Measurements from ENCODE around the gene NTN1.

The NTN1 gene

GRCh38 chr17:9218064-9218635 lies 196.8 kb downstream of the NTN1 start:
- DNase-seq (ENCODE audit: low spot score) = no peak

- no peak for DNase-seq (ENCODE audit: low spot score)
These were observed 197.6 kb downstream of the NTN1 start for GRCh38 chr17:9218911-9219310.

GRCh38 chr17:9219631-9220397 lies 198.5 kb downstream of the NTN1 start:
- no peak for DNase-seq (ENCODE audit: low spot score)

- no peak for DNase-seq (ENCODE audit: low spot score)
These were observed 199.3 kb downstream of the NTN1 start for GRCh38 chr17:9220398-9221146.

GRCh38 chr17:9221147-9221921 lies 200.0 kb downstream of the NTN1 start:
- no peak for DNase-seq (ENCODE audit: low spot score)

- DNase-seq (ENCODE audit: low spot score) = no peak
These were observed 200.5 kb downstream of the NTN1 start for GRCh38 chr17:9221922-9222180.

- no peak for DNase-seq (ENCODE audit: low spot score)
These were observed 202.2 kb downstream of the NTN1 start for GRCh38 chr17:9223531-9223930.

- DNase-seq (ENCODE audit: low spot score) = no peak
These were observed 203.2 kb downstream of the NTN1 start for GRCh38 chr17:9224485-9224884.

- DNase-seq (ENCODE audit: low spot score) = no peak
These were observed 204.2 kb downstream of the NTN1 start for GRCh38 chr17:9225305-9226101.

DNA sequence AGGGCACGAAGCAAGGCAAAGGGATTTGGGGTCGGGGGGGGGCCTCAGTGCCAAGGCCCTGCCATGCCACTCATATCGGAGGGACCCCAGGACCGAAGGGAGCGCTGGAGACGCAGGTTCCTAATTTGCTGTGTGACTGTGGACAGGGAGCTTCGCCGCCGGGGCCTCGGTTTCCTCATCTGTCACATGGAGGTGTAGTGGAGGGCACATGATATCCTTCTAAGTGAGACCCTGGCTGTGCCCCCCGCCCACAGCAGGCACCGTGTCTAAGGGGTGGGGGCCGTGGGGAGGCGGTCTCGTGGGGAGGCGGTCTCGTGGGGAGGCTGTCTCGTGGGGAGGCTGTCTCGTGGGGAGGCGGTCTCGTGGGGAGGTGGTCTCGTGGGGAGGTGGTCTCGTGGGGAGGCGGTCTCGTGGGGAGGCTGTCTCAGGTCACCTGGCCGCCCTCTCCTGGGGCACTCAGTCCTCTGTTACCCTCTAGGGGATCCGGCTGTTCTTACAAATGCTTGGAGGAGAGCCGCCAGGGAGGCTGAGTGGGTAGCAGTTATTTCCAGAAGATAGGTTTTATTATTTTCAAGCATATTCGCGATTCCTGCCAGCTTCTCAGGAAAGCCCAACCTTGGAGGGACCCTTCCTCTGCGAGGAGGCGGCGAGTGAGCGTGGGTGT lies 205.0 kb downstream of the NTN1 start:
- no peak for DNase-seq (ENCODE audit: low spot score)

GRCh38 chr17:9226794-9227135 lies 205.5 kb downstream of the NTN1 start:
- no peak for DNase-seq (ENCODE audit: low spot score)

DNA sequence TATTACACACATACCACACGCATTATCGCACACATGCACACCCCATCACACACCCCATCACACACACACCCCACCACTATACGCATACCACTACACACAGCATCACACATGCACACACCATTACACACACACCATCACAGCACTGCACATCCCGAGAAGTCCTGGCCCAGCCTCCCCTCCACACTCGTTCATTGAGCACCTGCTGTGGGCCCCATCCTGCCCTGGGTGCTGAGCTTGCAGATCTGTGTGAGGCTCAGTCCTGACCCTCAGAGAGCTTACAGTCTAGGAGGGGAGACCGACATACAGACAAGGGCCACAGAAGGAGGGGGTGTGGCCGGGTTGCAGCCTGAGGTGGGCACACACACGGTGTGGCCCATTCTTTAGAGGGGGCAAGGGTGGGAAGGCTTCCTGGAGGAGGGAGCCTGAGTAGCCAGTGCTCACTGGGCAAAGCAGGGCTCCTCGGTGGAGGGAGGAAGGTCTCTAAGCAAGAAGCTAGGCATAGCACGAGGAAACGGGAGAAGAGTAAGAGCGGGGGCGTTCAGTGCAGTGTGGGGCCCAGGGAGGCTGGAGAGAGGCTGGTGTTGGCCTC lies 206.6 kb downstream of the NTN1 start:
- no peak for DNase-seq (ENCODE audit: low spot score)

DNA sequence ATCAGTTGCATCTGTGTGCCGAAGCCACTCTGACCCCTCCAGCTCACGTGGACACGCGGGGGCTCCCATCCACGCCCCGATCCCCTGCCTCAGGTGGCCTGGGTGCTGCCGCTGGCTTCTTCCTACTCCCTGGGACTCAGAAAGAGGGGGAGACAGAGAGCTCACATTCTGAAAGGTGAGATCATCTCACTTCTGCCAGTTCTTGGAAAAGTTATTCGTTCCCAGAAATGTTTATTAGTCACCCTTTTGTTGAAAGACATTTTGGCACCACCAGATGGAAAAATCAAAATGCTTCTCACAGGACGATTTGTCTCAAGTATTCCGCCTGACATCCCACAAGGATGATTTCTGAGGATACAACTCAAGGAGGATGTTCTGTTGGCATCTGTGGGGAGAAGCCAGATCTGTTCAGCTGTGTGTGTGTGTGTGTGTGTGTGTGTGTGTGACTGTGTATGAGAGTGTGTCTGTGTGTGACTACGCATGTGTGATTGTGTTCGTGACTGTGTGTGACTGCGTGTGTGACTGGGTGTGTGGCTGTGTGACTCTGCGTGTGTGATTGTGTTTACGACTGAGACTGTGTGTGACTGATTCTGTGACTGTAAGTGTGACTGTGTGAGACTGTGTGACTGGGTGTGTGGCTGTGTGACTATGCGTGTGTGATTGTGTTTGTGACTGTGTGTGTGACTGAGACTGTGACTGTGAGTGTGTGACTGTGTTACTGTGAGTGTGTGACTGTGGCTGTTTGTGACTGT lies 207.3 kb downstream of the NTN1 start:
- DNase-seq (ENCODE audit: low spot score) = peak; percentile 66

- no peak for DNase-seq (ENCODE audit: low spot score)
These were observed 208.0 kb downstream of the NTN1 start for GRCh38 chr17:9229160-9229825.

- DNase-seq (ENCODE audit: low spot score) = no peak
These were observed 208.5 kb downstream of the NTN1 start for GRCh38 chr17:9229826-9230201.

GRCh38 chr17:9230346-9230745 lies 209.0 kb downstream of the NTN1 start:
- peak; percentile 44 for DNase-seq (ENCODE audit: low spot score)

DNA sequence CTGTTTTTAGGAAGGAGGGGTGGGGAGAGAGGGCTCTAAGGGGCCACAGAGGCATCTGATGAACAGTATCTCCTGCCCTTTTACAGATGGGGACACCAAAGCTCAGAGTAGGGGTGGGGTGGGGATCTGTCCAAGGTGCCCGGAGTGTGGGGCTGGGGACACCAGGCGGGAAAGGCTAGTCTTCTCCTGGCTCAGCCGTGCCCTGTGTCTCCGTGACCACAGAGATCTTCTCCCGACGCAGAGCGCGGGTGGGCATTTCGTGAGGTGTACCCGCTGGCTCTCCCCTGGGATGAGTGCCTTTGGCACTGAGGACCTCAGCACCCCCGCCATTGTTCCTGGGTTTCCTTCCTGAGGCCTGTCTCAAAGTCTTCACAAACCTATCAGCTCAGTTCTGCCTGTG lies 209.6 kb downstream of the NTN1 start:
- no peak for DNase-seq (ENCODE audit: low spot score)

DNA sequence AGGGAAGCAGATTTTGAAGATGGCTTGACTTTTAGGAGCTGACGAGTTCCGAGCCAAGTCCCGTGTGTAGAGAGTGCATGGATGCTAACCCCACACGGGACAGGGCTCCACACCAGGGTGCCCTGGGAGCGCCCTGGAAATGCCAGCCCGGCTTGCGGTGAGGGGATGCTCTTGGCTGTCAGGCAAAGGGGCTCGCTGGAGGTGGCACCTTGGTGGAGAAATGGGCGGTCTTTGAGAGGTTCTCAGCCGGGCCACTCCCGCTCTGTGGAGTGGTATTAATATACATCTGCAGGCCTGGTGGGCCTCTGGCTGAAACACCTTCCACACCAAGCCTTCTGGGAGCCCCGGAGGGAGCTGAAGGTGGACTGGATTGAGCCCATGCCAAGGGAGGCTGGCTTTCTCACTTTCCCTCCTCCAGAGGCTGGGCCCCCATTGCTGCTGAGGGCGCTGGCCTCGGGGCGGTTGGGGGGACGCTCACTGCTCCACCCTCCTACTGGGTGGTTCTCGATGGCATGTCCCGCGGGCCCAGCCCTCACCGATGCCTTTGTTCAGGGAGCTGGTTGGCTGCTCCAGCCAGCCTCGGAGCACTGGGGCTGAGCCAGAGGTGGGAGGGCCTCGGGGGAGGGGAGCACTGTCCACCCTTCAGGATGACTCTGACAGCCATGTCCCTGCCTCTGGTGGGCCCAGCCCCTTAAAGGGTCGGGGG lies 210.3 kb downstream of the NTN1 start:
- no peak for DNase-seq (ENCODE audit: low spot score)

DNA sequence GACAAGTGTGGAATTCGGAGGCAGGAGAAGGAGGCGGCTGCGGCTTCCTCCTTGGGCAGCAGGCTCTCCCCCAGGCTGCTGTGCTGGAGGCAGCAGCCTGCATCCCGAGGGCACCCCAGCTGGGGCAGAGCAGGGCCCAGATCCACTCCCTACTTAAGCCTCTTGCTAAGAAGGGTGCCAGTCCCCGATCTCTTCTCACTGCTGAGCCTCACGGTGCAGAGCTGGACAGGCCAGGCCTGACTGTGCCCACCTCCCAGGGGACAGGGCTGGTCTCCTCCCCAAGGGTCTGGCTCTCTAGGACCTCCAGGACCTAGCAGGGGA lies 210.8 kb downstream of the NTN1 start:
- DNase-seq (ENCODE audit: low spot score) = no peak

Measured in AG08396 (cell line).